Lung (tissue), 12 donors: ENCODE measurements around the gene COBLL1. TPM values are rescaled to one million over a fixed set of nuclear protein-coding genes. Genes with fewer than 3 reads are reported as not detected.

Source experiments
- ATAC-seq: fragments of 200-7000 bp; cut with Tn5 transposase; one replicate; pipeline ENCODE4 v1.9.1; 2020; ENCODE audit warnings: moderate number of reproducible peaks; ENCODE audit not compliant: insufficient read depth, low FRiP score
- DNase-seq, 3 donors: peaks; one replicate each; pipeline ENCODE4 v3.0.0-alpha.2; 2013 to 2017
- H3K27ac ChIP-seq, 2 donors: one replicate each; pipeline ENCODE4 v1.5.1; 2013; ENCODE audit warnings: mild to moderate bottlenecking in 2 of 2, moderate library complexity in 2 of 2, control low read depth in 1 of 2, inconsistent platforms in 1 of 2, low read depth in 1 of 2, low read length in 1 of 2
- H3K27me3 ChIP-seq, 3 donors: one replicate each; pipeline ENCODE4 v1.5.1; 2013; ENCODE audit warnings: low read length in 2 of 3; ENCODE audit not compliant: control insufficient read depth in 3 of 3, insufficient read depth in 3 of 3
- H3K36me3 ChIP-seq, 4 donors: one replicate each; pipeline ENCODE4 v1.5.1; 2013; ENCODE audit warnings: low read length in 4 of 4, mild to moderate bottlenecking in 1 of 4, moderate library complexity in 1 of 4; ENCODE audit not compliant: control insufficient read depth in 4 of 4, insufficient read depth in 4 of 4
- H3K4me1 ChIP-seq, 5 donors: one replicate each; pipeline ENCODE4 v1.5.1; 2013; ENCODE audit warnings: low read length in 5 of 5, mild to moderate bottlenecking in 2 of 5, moderate library complexity in 1 of 5; ENCODE audit not compliant: control insufficient read depth in 5 of 5, insufficient read depth in 5 of 5
- H3K4me3 ChIP-seq: one replicate; pipeline ENCODE4 v1.5.1; 2013; ENCODE audit warnings: mild to moderate bottlenecking, control low read depth, moderate library complexity
- H3K9ac ChIP-seq, 2 donors: one replicate each; pipeline ENCODE4 v1.5.1; 2013; ENCODE audit warnings: low read length in 2 of 2, control low read depth in 1 of 2; ENCODE audit not compliant: insufficient read depth in 1 of 2
- H3K9me3 ChIP-seq, 4 donors: one replicate each; pipeline ENCODE4 v1.5.1; 2013; ENCODE audit warnings: low read length in 3 of 4, mild to moderate bottlenecking in 1 of 4, moderate library complexity in 1 of 4; ENCODE audit not compliant: control insufficient read depth in 4 of 4, insufficient read depth in 3 of 4
- CTCF ChIP-seq: IDR thresholded peaks from 2 replicates; pipeline ENCODE4 v1.5.1; 2012; ENCODE audit warnings: mild to moderate bottlenecking; ENCODE audit errors: control extremely low read depth, extremely low read depth
- WGBS, 2 donors: extraction: QIAGEN DNeasy Blood & Tissue Kit; methylation state at CpG; one replicate each; pipeline ENCODE4 v1.1.7; 2013; 5-methylcytosine and 5-hydroxymethylcytosine counted together
- polyA plus RNA-seq, 2 donors: library from polyadenylated mRNA; stranded (reverse); fragments of 200-250 nt; gene quantifications; one replicate each; pipeline ENCODE4 v1.2.1, GENCODE V29; 2013
- total RNA-seq, 2 donors: library from RNA; depleted of rRNA in 1 of 2; stranded (reverse); fragments of >200 nt in 1 of 2; gene quantifications; one replicate each; pipeline ENCODE4 v1.2.1, GENCODE V29; 2014 to 2021
- donor health status: control.
- donor health status: control.
- donor health status: Bipolar disorder and iron deficiency.
- donor health status: healthy.
- donor health status: DM: yes; HTN: yes; CAD: no.

The COBLL1 gene
- total and polyA plus RNA-seq, 4 donors: 13.0 to 86.5 (median 53.7) TPM

GRCh38 chr2:164675687-164676086 is 165.9 kb downstream of the COBLL1 start:
- WGBS, 2 donors: 94 to 96% methylated on average over 2 of the region's 2 CpGs
- H3K27me3 ChIP-seq: no peaks in the 10 kb centered on the region
- no peak for DNase-seq
- H3K27ac ChIP-seq: no peak overlapping the region
- TF ChIP-seq CTCF: no peak
- no peak overlapping the region for H3K4me3 ChIP-seq
- peaks cover 0 to 5% (median 0%) of the 10 kb centered on the region in 4 donors for H3K36me3 ChIP-seq
- no peak overlapping the region for H3K9ac ChIP-seq
- no peaks in the 10 kb centered on the region for H3K9me3 ChIP-seq
- H3K4me1 ChIP-seq: peaks cover 0 to 8% (median 0%) of the 10 kb centered on the region in 5 donors
- no peak for ATAC-seq

GRCh38 chr2:164675027-164675426 is 166.6 kb downstream of the COBLL1 start:
- Histone ChIP-seq H3K9me3 (no peaks in the 10 kb centered on the region), H3K4me1 (peaks cover 0 to 8% (median 0%) of the 10 kb centered on the region in 5 donors), H3K27ac (no peak overlapping the region), H3K9ac (no peak overlapping the region), H3K27me3 (no peaks in the 10 kb centered on the region), H3K4me3 (no peak overlapping the region), H3K36me3 (peaks cover 0 to 5% (median 0%) of the 10 kb centered on the region in 4 donors)
- 36 to 65% methylated on average over 2 of the region's 2 CpGs for WGBS, 2 donors
- no peak for TF ChIP-seq CTCF
- ATAC-seq (no peak), DNase-seq (no peak)

- no peak overlapping the region for H3K4me3 ChIP-seq
- H3K9me3 ChIP-seq: no peaks in the 10 kb centered on the region
- peaks cover 0 to 2% (median 0%) of the 10 kb centered on the region in 4 donors for H3K36me3 ChIP-seq
- TF ChIP-seq CTCF: no peak
- ATAC-seq: no peak
- no peak for DNase-seq
- H3K27ac ChIP-seq: peak overlapping the region in 1 of 2 donors; percentile 17
- no peaks in the 10 kb centered on the region for H3K27me3 ChIP-seq
- H3K4me1 ChIP-seq: peaks cover 0 to 8% (median 0%) of the 10 kb centered on the region in 5 donors
- 89 to 92% methylated on average over 4 of the region's 4 CpGs for WGBS, 2 donors
- no peak overlapping the region for H3K9ac ChIP-seq
Observed at GRCh38 chr2:164671664-164672396, 169.8 kb downstream of the COBLL1 start.
